ENCODE results near the gene KLHL29.

DNA sequence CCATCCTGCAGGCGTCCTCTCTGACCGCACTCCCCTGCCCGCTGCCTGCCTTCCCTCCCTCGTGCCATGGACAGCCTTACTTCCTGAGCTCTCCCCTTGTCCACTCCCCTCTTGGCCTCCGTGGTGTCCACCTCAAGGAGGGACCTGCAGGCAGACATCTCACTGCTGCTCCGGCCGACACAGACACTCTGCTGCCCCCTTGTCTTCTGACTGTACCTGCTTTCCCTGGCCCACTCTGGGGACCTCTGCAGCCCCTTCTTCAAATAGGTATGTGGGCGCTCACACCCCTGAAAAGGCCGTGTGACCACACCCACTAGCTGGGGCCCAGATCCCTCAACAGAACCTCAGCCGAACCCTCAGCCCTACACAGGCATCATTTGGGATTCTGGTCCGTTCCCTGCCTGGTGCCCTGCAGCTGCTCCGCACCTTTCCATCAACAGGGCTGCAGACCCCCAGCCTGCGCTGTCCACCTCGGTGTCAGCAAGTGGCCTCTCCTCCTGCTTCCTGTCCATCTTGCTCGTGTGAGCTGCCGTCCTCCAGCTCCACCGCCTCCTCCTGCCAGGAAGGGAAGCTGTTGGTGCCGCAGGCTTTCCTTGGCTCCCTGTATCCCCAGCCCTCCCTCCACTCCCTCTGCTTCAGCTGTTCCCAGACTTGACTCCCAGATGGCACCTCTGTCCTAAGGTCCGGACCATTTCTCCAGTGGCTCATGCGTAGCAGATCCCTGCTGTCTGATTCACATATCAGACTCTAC lies 94.1 kb downstream of the KLHL29 start:
- TF ChIP-seq, protein P1, sequence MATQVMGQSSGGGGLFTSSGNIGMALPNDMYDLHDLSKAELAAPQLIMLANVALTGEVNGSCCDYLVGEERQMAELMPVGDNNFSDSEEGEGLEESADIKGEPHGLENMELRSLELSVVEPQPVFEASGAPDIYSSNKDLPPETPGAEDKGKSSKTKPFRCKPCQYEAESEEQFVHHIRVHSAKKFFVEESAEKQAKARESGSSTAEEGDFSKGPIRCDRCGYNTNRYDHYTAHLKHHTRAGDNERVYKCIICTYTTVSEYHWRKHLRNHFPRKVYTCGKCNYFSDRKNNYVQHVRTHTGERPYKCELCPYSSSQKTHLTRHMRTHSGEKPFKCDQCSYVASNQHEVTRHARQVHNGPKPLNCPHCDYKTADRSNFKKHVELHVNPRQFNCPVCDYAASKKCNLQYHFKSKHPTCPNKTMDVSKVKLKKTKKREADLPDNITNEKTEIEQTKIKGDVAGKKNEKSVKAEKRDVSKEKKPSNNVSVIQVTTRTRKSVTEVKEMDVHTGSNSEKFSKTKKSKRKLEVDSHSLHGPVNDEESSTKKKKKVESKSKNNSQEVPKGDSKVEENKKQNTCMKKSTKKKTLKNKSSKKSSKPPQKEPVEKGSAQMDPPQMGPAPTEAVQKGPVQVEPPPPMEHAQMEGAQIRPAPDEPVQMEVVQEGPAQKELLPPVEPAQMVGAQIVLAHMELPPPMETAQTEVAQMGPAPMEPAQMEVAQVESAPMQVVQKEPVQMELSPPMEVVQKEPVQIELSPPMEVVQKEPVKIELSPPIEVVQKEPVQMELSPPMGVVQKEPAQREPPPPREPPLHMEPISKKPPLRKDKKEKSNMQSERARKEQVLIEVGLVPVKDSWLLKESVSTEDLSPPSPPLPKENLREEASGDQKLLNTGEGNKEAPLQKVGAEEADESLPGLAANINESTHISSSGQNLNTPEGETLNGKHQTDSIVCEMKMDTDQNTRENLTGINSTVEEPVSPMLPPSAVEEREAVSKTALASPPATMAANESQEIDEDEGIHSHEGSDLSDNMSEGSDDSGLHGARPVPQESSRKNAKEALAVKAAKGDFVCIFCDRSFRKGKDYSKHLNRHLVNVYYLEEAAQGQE (IDR thresholded peaks at IDR 0.05): no peak
- TF ChIP-seq, protein P2, sequence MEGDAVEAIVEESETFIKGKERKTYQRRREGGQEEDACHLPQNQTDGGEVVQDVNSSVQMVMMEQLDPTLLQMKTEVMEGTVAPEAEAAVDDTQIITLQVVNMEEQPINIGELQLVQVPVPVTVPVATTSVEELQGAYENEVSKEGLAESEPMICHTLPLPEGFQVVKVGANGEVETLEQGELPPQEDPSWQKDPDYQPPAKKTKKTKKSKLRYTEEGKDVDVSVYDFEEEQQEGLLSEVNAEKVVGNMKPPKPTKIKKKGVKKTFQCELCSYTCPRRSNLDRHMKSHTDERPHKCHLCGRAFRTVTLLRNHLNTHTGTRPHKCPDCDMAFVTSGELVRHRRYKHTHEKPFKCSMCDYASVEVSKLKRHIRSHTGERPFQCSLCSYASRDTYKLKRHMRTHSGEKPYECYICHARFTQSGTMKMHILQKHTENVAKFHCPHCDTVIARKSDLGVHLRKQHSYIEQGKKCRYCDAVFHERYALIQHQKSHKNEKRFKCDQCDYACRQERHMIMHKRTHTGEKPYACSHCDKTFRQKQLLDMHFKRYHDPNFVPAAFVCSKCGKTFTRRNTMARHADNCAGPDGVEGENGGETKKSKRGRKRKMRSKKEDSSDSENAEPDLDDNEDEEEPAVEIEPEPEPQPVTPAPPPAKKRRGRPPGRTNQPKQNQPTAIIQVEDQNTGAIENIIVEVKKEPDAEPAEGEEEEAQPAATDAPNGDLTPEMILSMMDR (IDR thresholded peaks at IDR 0.05; ENCODE audit: low read depth, low read length, missing input control): no peak
- TF ChIP-seq, protein P3, sequence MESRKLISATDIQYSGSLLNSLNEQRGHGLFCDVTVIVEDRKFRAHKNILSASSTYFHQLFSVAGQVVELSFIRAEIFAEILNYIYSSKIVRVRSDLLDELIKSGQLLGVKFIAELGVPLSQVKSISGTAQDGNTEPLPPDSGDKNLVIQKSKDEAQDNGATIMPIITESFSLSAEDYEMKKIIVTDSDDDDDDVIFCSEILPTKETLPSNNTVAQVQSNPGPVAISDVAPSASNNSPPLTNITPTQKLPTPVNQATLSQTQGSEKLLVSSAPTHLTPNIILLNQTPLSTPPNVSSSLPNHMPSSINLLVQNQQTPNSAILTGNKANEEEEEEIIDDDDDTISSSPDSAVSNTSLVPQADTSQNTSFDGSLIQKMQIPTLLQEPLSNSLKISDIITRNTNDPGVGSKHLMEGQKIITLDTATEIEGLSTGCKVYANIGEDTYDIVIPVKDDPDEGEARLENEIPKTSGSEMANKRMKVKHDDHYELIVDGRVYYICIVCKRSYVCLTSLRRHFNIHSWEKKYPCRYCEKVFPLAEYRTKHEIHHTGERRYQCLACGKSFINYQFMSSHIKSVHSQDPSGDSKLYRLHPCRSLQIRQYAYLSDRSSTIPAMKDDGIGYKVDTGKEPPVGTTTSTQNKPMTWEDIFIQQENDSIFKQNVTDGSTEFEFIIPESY (IDR thresholded peaks at IDR 0.05): no peak
- no peak for TF ChIP-seq TAF1 (conservative IDR thresholded peaks at IDR 0.05)
- TF ChIP-seq GABPA (IDR thresholded peaks at IDR 0.05 in 1 of 2, conservative IDR thresholded peaks at IDR 0.05 in 1 of 2): no peak
- TF ChIP-seq YY1 (IDR thresholded peaks at IDR 0.05): no peak

Data from liver (tissue), 3 donors.